ENCODE results near the gene OR52B6.
"Not testable (repeated sequence)": the region's sequence is repeated elsewhere in the genome, so short reads cannot be mapped to it uniquely, and the experiment has no call there.

The OR52B6 gene

DNA sequence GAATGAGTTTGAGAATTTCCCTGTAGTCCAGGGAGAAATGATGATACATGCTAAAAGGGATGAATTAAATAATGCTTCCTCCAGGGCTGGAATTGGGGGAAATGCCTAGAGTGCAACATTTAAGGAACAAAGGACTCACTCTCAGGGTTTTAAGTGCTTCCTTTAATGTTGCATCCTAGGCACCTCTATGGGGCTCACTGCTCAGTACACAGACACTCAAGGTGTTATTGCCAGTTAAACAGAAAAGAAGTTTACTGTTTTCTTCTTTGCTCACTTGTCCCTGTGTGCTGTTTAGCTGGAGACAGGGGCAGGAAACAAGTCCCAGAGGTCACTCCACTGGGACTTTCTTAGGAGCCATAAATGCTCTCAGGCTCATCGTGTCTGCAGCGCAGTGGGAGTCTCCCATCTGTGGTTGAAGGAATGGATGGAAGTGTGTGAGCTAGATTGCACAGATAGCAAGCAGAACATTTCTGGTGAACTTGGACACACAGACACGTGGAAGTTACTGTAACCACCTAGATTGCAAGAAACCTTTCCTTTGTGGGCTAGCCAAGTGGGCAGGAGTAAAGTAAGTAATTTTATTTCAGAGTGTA, 24.0 kb upstream of the OR52B6 start:
- Histone ChIP-seq H3K36me3 (ENCODE audit: control insufficient read depth, insufficient read depth, low read length) (no peaks in the 10 kb centered on the region), H3K4me1 (ENCODE audit: control insufficient read depth, insufficient read depth, low read length) (no peaks in the 10 kb centered on the region), H3K4me3 (ENCODE audit: low read length) (no peak overlapping the region), H3K9me3 (ENCODE audit: control insufficient read depth, insufficient read depth, low read length) (no peaks in the 10 kb centered on the region), H3K27me3 (ENCODE audit: control insufficient read depth, insufficient read depth, low read length) (no peaks in the 10 kb centered on the region), H3K27ac (ENCODE audit: low read length) (no peak overlapping the region)
- no CpG with 5 or more reads among the region's 3 CpGs for WGBS (ENCODE audit: insufficient coverage, insufficient read length)
- DNase-seq (ENCODE audit: low read depth, low spot score), result no peak

DNA sequence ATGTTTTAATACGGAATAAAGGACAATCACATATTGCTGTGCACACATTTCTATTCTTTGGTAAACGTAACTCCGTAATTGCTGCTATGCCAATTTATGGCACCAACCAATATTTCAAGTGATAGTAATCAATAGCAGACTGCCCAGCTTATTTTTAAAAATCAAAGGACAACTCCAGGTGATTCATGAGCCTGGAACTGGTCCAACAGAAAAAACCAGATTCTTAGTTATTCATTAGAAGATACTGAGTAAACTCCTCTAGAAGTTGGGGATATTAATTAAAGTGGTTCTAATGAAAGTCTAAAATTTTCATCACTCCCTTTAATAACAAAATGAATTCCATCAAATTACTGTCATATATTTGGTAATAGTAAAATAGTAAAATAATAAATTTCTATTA, 22.9 kb upstream of the OR52B6 start:
- no peaks in the 10 kb centered on the region for H3K4me1 ChIP-seq (ENCODE audit: control insufficient read depth, insufficient read depth, low read length)
- DNase-seq (ENCODE audit: low read depth, low spot score), result no peak

GRCh38 chr11:5564259-5565019, 16.2 kb upstream of the OR52B6 start:
- Histone ChIP-seq H3K36me3 (ENCODE audit: control insufficient read depth, insufficient read depth, low read length) (no peaks in the 10 kb centered on the region), H3K4me1 (ENCODE audit: control insufficient read depth, insufficient read depth, low read length) (no peaks in the 10 kb centered on the region), H3K27me3 (ENCODE audit: control insufficient read depth, insufficient read depth, low read length) (no peaks in the 10 kb centered on the region), H3K27ac (ENCODE audit: low read length) (no peak overlapping the region), H3K4me3 (ENCODE audit: low read length) (no peak overlapping the region), H3K9me3 (ENCODE audit: control insufficient read depth, insufficient read depth, low read length) (no peaks in the 10 kb centered on the region)
- no CpG with 5 or more reads among the region's 1 CpG for WGBS (ENCODE audit: insufficient coverage, insufficient read length)
- DNase-seq (ENCODE audit: low read depth, low spot score), result no peak

More for the DNA sequence above, 22.9 kb upstream of the OR52B6 start:
- H3K27me3 ChIP-seq (ENCODE audit: control insufficient read depth, insufficient read depth, low read length), result no peaks in the 10 kb centered on the region
- no peaks in the 10 kb centered on the region for H3K36me3 ChIP-seq (ENCODE audit: control insufficient read depth, insufficient read depth, low read length)
- no peak overlapping the region for H3K27ac ChIP-seq (ENCODE audit: low read length)
- WGBS (ENCODE audit: insufficient coverage, insufficient read length), result no CpG with 5 or more reads among the region's 3 CpGs
- H3K4me3 ChIP-seq (ENCODE audit: low read length), result no peak overlapping the region
- no peaks in the 10 kb centered on the region for H3K9me3 ChIP-seq (ENCODE audit: control insufficient read depth, insufficient read depth, low read length)

- Histone ChIP-seq H3K4me3 (ENCODE audit: low read length) (no peak overlapping the region), H3K27ac (ENCODE audit: low read length) (no peak overlapping the region), H3K27me3 (ENCODE audit: control insufficient read depth, insufficient read depth, low read length) (no peaks in the 10 kb centered on the region), H3K9me3 (ENCODE audit: control insufficient read depth, insufficient read depth, low read length) (no peaks in the 10 kb centered on the region), H3K36me3 (ENCODE audit: control insufficient read depth, insufficient read depth, low read length) (no peaks in the 10 kb centered on the region), H3K4me1 (ENCODE audit: control insufficient read depth, insufficient read depth, low read length) (no peaks in the 10 kb centered on the region)
- no peak for DNase-seq (ENCODE audit: low read depth, low spot score)
- 100% methylated on average over 2 of the region's 2 CpGs for WGBS (ENCODE audit: insufficient coverage, insufficient read length)
Observed at GRCh38 chr11:5574654-5575053, 6.0 kb upstream of the OR52B6 start.

DNA sequence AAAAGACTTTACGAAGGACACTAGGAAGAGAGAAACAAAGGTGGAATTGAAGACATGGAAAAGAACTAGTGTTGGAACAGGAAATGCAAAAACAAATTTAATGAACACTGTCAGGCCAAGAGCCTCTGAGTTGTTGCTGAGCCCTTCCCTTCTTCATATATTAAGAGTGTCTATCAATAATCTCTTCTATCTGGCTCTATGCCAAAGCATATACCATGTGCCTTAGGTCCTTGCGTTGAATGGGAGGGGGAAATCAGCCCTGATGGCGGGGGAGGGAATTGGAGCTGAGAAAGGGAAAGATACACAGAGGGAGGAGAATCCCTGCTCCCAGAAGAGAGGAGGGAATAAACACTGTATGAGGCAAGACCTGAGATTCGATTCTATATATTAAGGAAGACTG, 5.5 kb upstream of the OR52B6 start:
- WGBS (ENCODE audit: insufficient coverage, insufficient read length), result no CpG with 5 or more reads among the region's 4 CpGs
- Histone ChIP-seq H3K9me3 (ENCODE audit: control insufficient read depth, insufficient read depth, low read length) (no peaks in the 10 kb centered on the region), H3K27me3 (ENCODE audit: control insufficient read depth, insufficient read depth, low read length) (no peaks in the 10 kb centered on the region), H3K4me3 (ENCODE audit: low read length) (no peak overlapping the region), H3K27ac (ENCODE audit: low read length) (no peak overlapping the region), H3K36me3 (ENCODE audit: control insufficient read depth, insufficient read depth, low read length) (no peaks in the 10 kb centered on the region), H3K4me1 (ENCODE audit: control insufficient read depth, insufficient read depth, low read length) (no peaks in the 10 kb centered on the region)
- DNase-seq (ENCODE audit: low read depth, low spot score), result no peak

- Histone ChIP-seq H3K4me3 (ENCODE audit: low read length) (no peak overlapping the region), H3K36me3 (ENCODE audit: control insufficient read depth, insufficient read depth, low read length) (no peaks in the 10 kb centered on the region), H3K9me3 (ENCODE audit: control insufficient read depth, insufficient read depth, low read length) (no peaks in the 10 kb centered on the region), H3K27me3 (ENCODE audit: control insufficient read depth, insufficient read depth, low read length) (no peaks in the 10 kb centered on the region), H3K27ac (ENCODE audit: low read length) (no peak overlapping the region), H3K4me1 (ENCODE audit: control insufficient read depth, insufficient read depth, low read length) (no peaks in the 10 kb centered on the region)
- no peak for DNase-seq (ENCODE audit: low read depth, low spot score)
Observed at GRCh38 chr11:5577101-5577500, 3.6 kb upstream of the OR52B6 start.

DNA sequence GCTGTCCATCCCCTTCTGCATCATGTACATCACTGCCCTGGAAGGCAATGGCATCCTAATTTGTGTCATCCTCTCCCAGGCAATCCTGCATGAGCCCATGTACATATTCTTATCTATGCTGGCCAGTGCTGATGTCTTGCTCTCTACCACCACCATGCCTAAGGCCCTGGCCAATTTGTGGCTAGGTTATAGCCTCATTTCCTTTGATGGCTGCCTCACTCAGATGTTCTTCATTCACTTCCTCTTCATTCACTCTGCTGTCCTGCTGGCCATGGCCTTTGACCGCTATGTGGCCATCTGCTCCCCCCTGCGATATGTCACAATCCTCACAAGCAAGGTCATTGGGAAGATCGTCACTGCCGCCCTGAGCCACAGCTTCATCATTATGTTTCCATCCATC, 337 bp downstream of the OR52B6 start:
- WGBS (ENCODE audit: insufficient coverage, insufficient read length), result no CpG with 5 or more reads among the region's 4 CpGs
- Histone ChIP-seq H3K4me1 (ENCODE audit: control insufficient read depth, insufficient read depth, low read length) (no peaks in the 10 kb centered on the region), H3K36me3 (ENCODE audit: control insufficient read depth, insufficient read depth, low read length) (no peaks in the 10 kb centered on the region), H3K27ac (ENCODE audit: low read length) (no peak overlapping the region), H3K9me3 (ENCODE audit: control insufficient read depth, insufficient read depth, low read length) (no peaks in the 10 kb centered on the region), H3K4me3 (ENCODE audit: low read length) (no peak overlapping the region), H3K27me3 (ENCODE audit: control insufficient read depth, insufficient read depth, low read length) (no peaks in the 10 kb centered on the region)
- no peak for DNase-seq (ENCODE audit: low read depth, low spot score)

GRCh38 chr11:5584458-5584857, 3.8 kb downstream of the OR52B6 start:
- not testable (repeated sequence) for H3K36me3 ChIP-seq (ENCODE audit: control insufficient read depth, insufficient read depth, low read length); H3K27ac ChIP-seq (ENCODE audit: low read length); H3K9me3 ChIP-seq (ENCODE audit: control insufficient read depth, insufficient read depth, low read length); H3K27me3 ChIP-seq (ENCODE audit: control insufficient read depth, insufficient read depth, low read length); H3K4me3 ChIP-seq (ENCODE audit: low read length); H3K4me1 ChIP-seq (ENCODE audit: control insufficient read depth, insufficient read depth, low read length); DNase-seq (ENCODE audit: low read depth, low spot score)
- no CpG with 5 or more reads among the region's 5 CpGs for WGBS (ENCODE audit: insufficient coverage, insufficient read length)

DNA sequence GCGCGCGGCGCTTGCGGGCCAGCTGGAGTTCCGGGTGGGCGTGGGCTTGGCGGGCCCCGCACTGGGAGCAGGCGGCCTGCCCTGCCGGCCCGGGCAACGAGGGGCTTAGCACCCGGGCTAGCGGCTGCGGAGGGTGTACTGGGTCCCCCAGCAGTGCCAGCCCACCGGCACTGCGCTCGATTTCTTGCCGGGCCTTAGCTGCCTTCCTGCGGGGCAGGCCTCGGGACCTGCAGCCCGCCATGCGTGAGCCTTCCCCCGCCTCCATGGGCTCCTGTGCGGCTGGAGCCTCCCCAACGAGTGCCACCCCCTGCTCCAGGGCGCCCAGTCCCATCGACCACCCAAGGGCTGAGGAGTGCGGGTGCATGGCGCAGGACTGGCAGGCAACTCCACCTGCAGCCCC, 9.2 kb downstream of the OR52B6 start:
- H3K4me1 ChIP-seq (ENCODE audit: control insufficient read depth, insufficient read depth, low read length); H3K36me3 ChIP-seq (ENCODE audit: control insufficient read depth, insufficient read depth, low read length); H3K9me3 ChIP-seq (ENCODE audit: control insufficient read depth, insufficient read depth, low read length); H3K4me3 ChIP-seq (ENCODE audit: low read length); H3K27me3 ChIP-seq (ENCODE audit: control insufficient read depth, insufficient read depth, low read length); H3K27ac ChIP-seq (ENCODE audit: low read length); DNase-seq (ENCODE audit: low read depth, low spot score): not testable (repeated sequence)
- no CpG with 5 or more reads among the region's 31 CpGs for WGBS (ENCODE audit: insufficient coverage, insufficient read length)

GRCh38 chr11:5591613-5592012, 10.9 kb downstream of the OR52B6 start:
- H3K4me1 ChIP-seq (ENCODE audit: control insufficient read depth, insufficient read depth, low read length), result no peaks in the 10 kb centered on the region
- H3K9me3 ChIP-seq (ENCODE audit: control insufficient read depth, insufficient read depth, low read length), result no peaks in the 10 kb centered on the region
- WGBS (ENCODE audit: insufficient coverage, insufficient read length), result no CpG with 5 or more reads among the region's 3 CpGs
- no peak for DNase-seq (ENCODE audit: low read depth, low spot score)
- H3K4me3 ChIP-seq (ENCODE audit: low read length), result no peak overlapping the region
- no peaks in the 10 kb centered on the region for H3K27me3 ChIP-seq (ENCODE audit: control insufficient read depth, insufficient read depth, low read length)
- H3K36me3 ChIP-seq (ENCODE audit: control insufficient read depth, insufficient read depth, low read length), result no peaks in the 10 kb centered on the region
- no peak overlapping the region for H3K27ac ChIP-seq (ENCODE audit: low read length)

- Histone ChIP-seq H3K9me3 (ENCODE audit: control insufficient read depth, insufficient read depth, low read length) (no peaks in the 10 kb centered on the region), H3K27me3 (ENCODE audit: control insufficient read depth, insufficient read depth, low read length) (no peaks in the 10 kb centered on the region), H3K4me1 (ENCODE audit: control insufficient read depth, insufficient read depth, low read length) (no peaks in the 10 kb centered on the region), H3K27ac (ENCODE audit: low read length) (no peak overlapping the region), H3K36me3 (ENCODE audit: control insufficient read depth, insufficient read depth, low read length) (no peaks in the 10 kb centered on the region), H3K4me3 (ENCODE audit: low read length) (no peak overlapping the region)
- no peak for DNase-seq (ENCODE audit: low read depth, low spot score)
- no CpG with 5 or more reads among the region's 5 CpGs for WGBS (ENCODE audit: insufficient coverage, insufficient read length)
Observed at GRCh38 chr11:5592615-5593014, 11.9 kb downstream of the OR52B6 start.

All from iPS DF 6.9 (cell line).